Loucy (cell line): ENCODE data around the gene SYCP2.

Source experiments
- H2AFZ ChIP-seq: fragments of 200-600 bp; sonication (generic); 2 replicates; pipeline ENCODE4 v1.6.0; 2016; ENCODE audit warnings: antibody characterized with exemption, mild to moderate bottlenecking, low read length, moderate library complexity
- H3F3A ChIP-seq: fragments of 200-600 bp; 2 replicates; pipeline ENCODE4 v1.6.0; 2016; ENCODE audit warnings: antibody characterized with exemption, low read depth, mild to moderate bottlenecking
- H3K27me3 ChIP-seq: fragments of 200-600 bp; sonication (generic); 2 replicates; pipeline ENCODE4 v1.6.1; 2014; ENCODE audit warnings: low read length, mild to moderate bottlenecking; ENCODE audit not compliant: insufficient read depth, poor library complexity, severe bottlenecking
- H3K36me3 ChIP-seq: fragments of 200-600 bp; sonication (generic); 2 replicates; pipeline ENCODE4 v1.6.1; 2016; ENCODE audit warnings: low read length; ENCODE audit not compliant: insufficient read depth
- H3K4me1 ChIP-seq: fragments of 200-600 bp; sonication (generic); 2 replicates; pipeline ENCODE4 v1.5.1; 2014; ENCODE audit warnings: low read length, mild to moderate bottlenecking; ENCODE audit not compliant: insufficient read depth, poor library complexity, severe bottlenecking
- H3K4me2 ChIP-seq: fragments of 200-600 bp; sonication (generic); 2 replicates; pipeline ENCODE4 v1.6.0; 2014; ENCODE audit warnings: antibody characterized with exemption, low read length, low read depth, mild to moderate bottlenecking; ENCODE audit not compliant: poor library complexity, severe bottlenecking
- H3K4me3 ChIP-seq: fragments of 200-600 bp; sonication (generic); 2 replicates; pipeline ENCODE4 v1.5.1; 2014; ENCODE audit warnings: low read length, mild to moderate bottlenecking, mixed read lengths; ENCODE audit not compliant: poor library complexity, severe bottlenecking
- H3K79me2 ChIP-seq: fragments of 200-600 bp; sonication (generic); 2 replicates; pipeline ENCODE4 v1.6.1; 2014; ENCODE audit warnings: low read length; ENCODE audit not compliant: insufficient read depth
- H3K9ac ChIP-seq: fragments of 200-600 bp; sonication (generic); 2 replicates; pipeline ENCODE4 v1.6.0; 2014; ENCODE audit warnings: mild to moderate bottlenecking, low read depth, low read length, moderate library complexity; ENCODE audit not compliant: poor library complexity, severe bottlenecking
- H3K9me2 ChIP-seq: fragments of 200-600 bp; sonication (generic); replicated peaks from 2 replicates; pipeline ENCODE4 v1.6.1; 2016; ENCODE audit warnings: low read depth, low read length, mixed read lengths
- H3K9me3 ChIP-seq: fragments of 200-600 bp; sonication (generic); 2 replicates; pipeline ENCODE4 v1.6.1; 2014; ENCODE audit warnings: mild to moderate bottlenecking, antibody characterized with exemption, low read length, low read depth; ENCODE audit not compliant: insufficient read depth
- H4K20me1 ChIP-seq: fragments of 200-600 bp; sonication (generic); 2 replicates; pipeline ENCODE4 v1.6.0; 2014; ENCODE audit warnings: antibody characterized with exemption, low read length, mild to moderate bottlenecking; ENCODE audit not compliant: insufficient read depth, poor library complexity, severe bottlenecking
- CTCF ChIP-seq: fragments of 200-600 bp; sonication (generic); conservative IDR thresholded peaks from 2 replicates; pipeline ENCODE4 v1.5.1; 2014; ENCODE audit warnings: mild to moderate bottlenecking, antibody characterized with exemption, low read length
- EZH2phosphoT487 ChIP-seq: fragments of 200-600 bp; IDR thresholded peaks from 2 replicates; pipeline ENCODE4 v1.6.1; 2018; ENCODE audit warnings: antibody characterized with exemption, mild to moderate bottlenecking, moderate library complexity, borderline replicate concordance

The SYCP2 gene

GRCh38 chr20:59976156-59976782, 42.8 kb upstream of the SYCP2 start:
- Histone ChIP-seq H3K4me3 (no peak overlapping the region), H3K9ac (no peak overlapping the region), H3K79me2 (no peaks in the 10 kb centered on the region), H3F3A (no peaks in the 10 kb centered on the region), H4K20me1 (no peaks in the 10 kb centered on the region), H3K9me2 (no peaks in the 10 kb centered on the region), H3K4me2 (no peak overlapping the region), H3K9me3 (no peaks in the 10 kb centered on the region), H3K36me3 (no peaks in the 10 kb centered on the region), H3K27me3 (no peaks in the 10 kb centered on the region), H2AFZ (no peak overlapping the region), H3K4me1 (no peaks in the 10 kb centered on the region)
- TF ChIP-seq CTCF (no peak), EZH2phosphoT487 (no peak)

- no peaks in the 10 kb centered on the region for H3K36me3 ChIP-seq
- no peak overlapping the region for H2AFZ ChIP-seq
- no peaks in the 10 kb centered on the region for H3K4me1 ChIP-seq
- H3F3A ChIP-seq: no peaks in the 10 kb centered on the region
- TF ChIP-seq CTCF: no peak
- TF ChIP-seq EZH2phosphoT487: no peak
- H3K79me2 ChIP-seq: no peaks in the 10 kb centered on the region
- no peaks in the 10 kb centered on the region for H3K9me2 ChIP-seq
- no peaks in the 10 kb centered on the region for H4K20me1 ChIP-seq
- H3K9me3 ChIP-seq: no peaks in the 10 kb centered on the region
- H3K4me3 ChIP-seq: no peak overlapping the region
- no peak overlapping the region for H3K4me2 ChIP-seq
- no peaks in the 10 kb centered on the region for H3K27me3 ChIP-seq
- H3K9ac ChIP-seq: no peak overlapping the region
These were observed 38.8 kb upstream of the SYCP2 start for GRCh38 chr20:59972037-59972801.

- TF ChIP-seq CTCF (no peak), EZH2phosphoT487 (no peak)
These were observed 38.0 kb upstream of the SYCP2 start for GRCh38 chr20:59971428-59971827.

More at GRCh38 chr20:59971428-59971827, 38.0 kb upstream of the SYCP2 start:
- no peaks in the 10 kb centered on the region for H3K9me2 ChIP-seq
- no peaks in the 10 kb centered on the region for H3K36me3 ChIP-seq
- no peak overlapping the region for H3K9ac ChIP-seq
- H3K4me3 ChIP-seq: no peak overlapping the region
- H3K4me1 ChIP-seq: no peaks in the 10 kb centered on the region
- no peaks in the 10 kb centered on the region for H3K27me3 ChIP-seq
- H3K79me2 ChIP-seq: no peaks in the 10 kb centered on the region
- H3K4me2 ChIP-seq: no peak overlapping the region
- H2AFZ ChIP-seq: no peak overlapping the region
- no peaks in the 10 kb centered on the region for H4K20me1 ChIP-seq
- H3K9me3 ChIP-seq: no peaks in the 10 kb centered on the region
- H3F3A ChIP-seq: no peaks in the 10 kb centered on the region
